K562 (cell line): ENCODE measurements around the gene HBQ1. TPM values are rescaled to one million over a fixed set of nuclear protein-coding genes. Genes with fewer than 3 reads are reported as not detected.

Source experiments
- C11orf30 ChIP-seq: fragments of 450-650 bp; IDR thresholded peaks from 2 replicates; pipeline ENCODE4 v1.6.1; 2016; ENCODE audit warnings: low read depth, mild to moderate bottlenecking
- CTCF ChIP-seq, 3 experiments: IDR thresholded peaks in 2 of 3; conservative IDR thresholded peaks in 1 of 3; 2 replicates each; pipeline ENCODE4 v1.5.1; 2011 to 2012; ENCODE audit warnings: low read length in 3 of 3, mild to moderate bottlenecking in 3 of 3, control low read depth in 2 of 3, improper control_type of control experiment in 1 of 3, inconsistent platforms in 1 of 3, low read depth in 1 of 3, mixed read lengths in 1 of 3, moderate library complexity in 1 of 3; ENCODE audit not compliant: insufficient read depth in 2 of 3
- FOXK1 ChIP-seq: sonication (generic); formaldehyde crosslinking; IDR thresholded peaks from 2 replicates; pipeline ENCODE4 v1.8.0; 2022; ENCODE audit warnings: missing genetic modification reagents, mild to moderate bottlenecking, borderline replicate concordance
- GABPB2 ChIP-seq: fragments of 250-450 bp; sonication (Bioruptor Pico); conservative IDR thresholded peaks from 2 replicates; pipeline ENCODE4 v1.5.1; 2021; ENCODE audit warnings: mild to moderate bottlenecking
- KAT2B ChIP-seq: IDR thresholded peaks from one replicate; pipeline ENCODE4 v1.6.1; 2012; ENCODE audit warnings: low read depth, mild to moderate bottlenecking, control low read depth, inconsistent platforms, low read length, moderate library complexity
- PCBP1 ChIP-seq: fragments of 200-400 bp; formaldehyde crosslinking; IDR thresholded peaks from 2 replicates; pipeline ENCODE4 v1.6.1; 2018; ENCODE audit warnings: mild to moderate bottlenecking, low read depth, low read length; ENCODE audit not compliant: poor library complexity, severe bottlenecking
- ZBTB40 ChIP-seq, 2 experiments: fragments of 450-650 bp in 1 of 2; sonication (generic) in 1 of 2; formaldehyde crosslinking in 1 of 2; IDR thresholded peaks; 2 replicates each; pipeline versions ENCODE4 v1.7.1 to v1.9.0; 2016 to 2022; ENCODE audit warnings: inconsistent platforms in 1 of 2, mild to moderate bottlenecking in 1 of 2, missing genetic modification reagents in 1 of 2
- ZC3H8 ChIP-seq: fragments of 450-650 bp; IDR thresholded peaks from 2 replicates; pipeline ENCODE4 v1.6.1; 2017
- ZNF507 ChIP-seq: conservative IDR thresholded peaks from 2 replicates; pipeline ENCODE4 v1.6.1; 2017; ENCODE audit warnings: missing genetic modification characterization, missing compliant biosample characterization
- ZNF592 ChIP-seq: fragments of 450-650 bp; IDR thresholded peaks from 2 replicates; pipeline ENCODE4 v1.6.1; 2017; ENCODE audit warnings: antibody characterized with exemption, mild to moderate bottlenecking
- polyA plus RNA-seq, 8 experiments: library from polyadenylated mRNA; depleted of rRNA in 4 of 8; stranded (reverse) in 5 of 8; unstranded in 3 of 8; fragments of >200 nt; fragmentation: Nextera tagmentation in 2 of 8; fragmentation: Illumina TruSeq in 1 of 8; extraction: Ambion mirVana in 2 of 8; extraction: Trizol in 1 of 8; gene quantifications; 2 replicates each; pipeline versions ENCODE4 v1.2.1 to v1.2.3, GENCODE V29; 2011 to 2014; ENCODE audit warnings: inconsistent platforms in 1 of 8, missing spikeins in 1 of 8
- total RNA-seq, 7 experiments: library from RNA; depleted of rRNA in 6 of 7; stranded (reverse); fragments of >200 nt in 6 of 7; fragmentation: Illumina TruSeq in 2 of 7; extraction: Trizol in 2 of 7; gene quantifications; 2 replicates each; pipeline versions ENCODE4 v1.2.1 to v1.2.3, GENCODE V29; 2011 to 2021; ENCODE audit warnings: low replicate concordance in 1 of 7

The HBQ1 gene
- total and polyA plus RNA-seq, 9 of the 15 experiments (the other 6 are each of a cell fraction or from before 2014, with no cell fraction given) = 2.3 to 190 (median 19.8) TPM

- TF ChIP-seq FOXK1 (CRISPR knock-in tag) = peak; percentile 100
- TF ChIP-seq ZNF592 = peak; percentile 98
- TF ChIP-seq GABPB2 = no peak; the same call in 1 of the 2 replicates
- TF ChIP-seq ZBTB40 (IDR thresholded peaks at IDR 0.05) = peak; percentile 10; the same call in 1 of the 2 replicates
- peak; percentile 79 for TF ChIP-seq ZBTB40 (CRISPR knock-in tag; IDR thresholded peaks at IDR 0.05)
- no peak for TF ChIP-seq ZC3H8
- TF ChIP-seq PCBP1 = peak; percentile 70
- no peak for TF ChIP-seq C11orf30
- no peak for TF ChIP-seq KAT2B
- TF ChIP-seq ZNF507 (tag) = no peak
- TF ChIP-seq CTCF (IDR thresholded peaks at IDR 0.05 in 2 of 3, conservative IDR thresholded peaks at IDR 0.05 in 1 of 3; ENCODE audit: insufficient read depth in 2 of 3, low read depth in 1 of 3, low read length in 3 of 3) = no peak; a peak in 1 of 6 replicates
Measured at GRCh38 chr16:180681-181564, 664 bp downstream of the HBQ1 start (continued).
